Fibroblast of pulmonary artery (primary cell): Measurements from ENCODE around the gene RIOX2.
A peak's percentile ranks its signal among the peaks of the same experiment; 100 is the strongest.

Source experiments
- DNase-seq: peaks from one replicate; pipeline ENCODE4 v3.0.0-alpha.2; 2010; ENCODE audit warnings: low read depth
- H3K4me3 ChIP-seq: replicated peaks from 2 replicates; pipeline ENCODE4 v1.5.1; 2011; ENCODE audit warnings: low read depth, mild to moderate bottlenecking, control low read depth, low read length, moderate library complexity
- CTCF ChIP-seq: IDR thresholded peaks from 2 replicates; pipeline ENCODE4 v1.5.1; 2011; ENCODE audit warnings: mild to moderate bottlenecking, control low read depth, low read length, inconsistent platforms; ENCODE audit errors: missing control alignments

The RIOX2 gene

DNA sequence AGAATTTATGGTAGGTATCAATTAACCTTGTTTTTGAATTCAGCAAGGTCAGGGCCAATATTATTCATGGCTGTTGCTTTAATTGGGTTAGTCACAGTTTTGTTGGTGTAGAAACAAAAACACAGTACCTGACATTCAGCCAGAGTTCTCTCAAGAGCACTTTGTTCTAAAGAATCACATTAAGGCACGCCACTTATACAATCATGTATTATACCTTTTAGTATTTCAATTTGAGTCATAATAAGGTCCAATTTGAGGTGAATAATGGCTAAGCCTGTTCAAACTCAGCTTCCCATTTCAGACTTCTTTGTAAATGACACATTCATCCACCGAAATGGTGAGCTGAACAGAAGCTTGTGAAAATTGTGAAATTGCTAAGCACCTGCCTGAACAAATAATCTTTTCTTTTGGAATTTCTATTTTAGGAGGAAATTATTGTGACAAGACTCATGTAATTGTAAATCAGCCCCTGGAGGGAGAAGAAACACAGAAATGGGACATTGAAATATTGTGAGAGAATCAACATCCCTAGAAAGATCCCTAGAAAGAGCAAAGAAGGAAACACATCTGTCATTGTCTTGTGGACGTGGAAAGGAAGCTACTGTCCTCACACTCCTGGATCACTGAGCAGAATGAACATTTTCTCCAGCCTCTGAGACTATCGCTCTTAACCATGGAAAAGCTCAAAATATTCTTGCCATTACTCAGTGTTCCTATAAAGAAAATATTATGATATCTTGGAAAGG is 29.3 kb downstream of the RIOX2 start:
- no peak overlapping the region for H3K4me3 ChIP-seq
- no peak for DNase-seq
- TF ChIP-seq CTCF = no peak

- no peak overlapping the region for H3K4me3 ChIP-seq
- peak; percentile 26 for DNase-seq
- no peak for TF ChIP-seq CTCF
Measured at GRCh38 chr3:97940034-97940433, 32.2 kb downstream of the RIOX2 start.

DNA sequence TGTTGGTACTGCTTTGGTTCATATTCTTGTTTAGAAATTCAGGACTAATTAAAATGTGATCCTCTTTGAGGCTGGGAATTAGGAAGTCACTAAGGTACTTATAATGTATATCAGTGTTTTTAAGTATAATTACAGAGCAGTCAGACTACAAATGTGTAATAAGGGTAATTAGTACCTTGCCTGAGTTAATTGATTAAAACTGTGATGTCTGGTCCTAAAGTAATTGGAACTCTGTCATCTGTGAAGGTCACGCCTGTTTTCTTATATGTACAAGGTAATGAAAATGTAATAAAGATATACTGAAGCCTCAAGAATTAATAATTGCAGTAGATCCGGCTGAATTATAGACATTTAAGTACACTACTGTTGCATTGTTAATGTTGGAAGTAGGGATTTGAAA is 32.8 kb downstream of the RIOX2 start:
- no peak overlapping the region for H3K4me3 ChIP-seq
- no peak for TF ChIP-seq CTCF
- DNase-seq = no peak

GRCh38 chr3:97938444-97938843 is 33.8 kb downstream of the RIOX2 start:
- DNase-seq = peak; percentile 17
- no peak overlapping the region for H3K4me3 ChIP-seq
- no peak for TF ChIP-seq CTCF

DNA sequence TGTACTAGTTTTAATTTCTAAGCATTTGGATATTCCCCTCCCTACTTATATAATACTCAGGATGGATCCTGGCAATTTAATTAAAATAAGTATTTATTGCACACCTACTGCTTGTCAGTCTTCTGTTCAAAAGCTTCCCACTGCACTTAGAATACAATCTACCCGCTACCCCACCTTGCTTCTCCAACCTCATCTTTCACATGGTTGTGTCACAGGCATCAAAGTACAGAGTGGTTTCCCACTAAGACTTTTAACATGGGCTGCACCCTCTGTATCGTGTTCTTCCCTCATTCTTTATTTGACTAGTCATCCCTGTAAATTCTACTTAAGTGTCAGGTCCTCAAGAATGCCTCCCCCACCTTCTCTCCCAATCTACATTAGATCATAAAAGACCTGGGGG is 35.0 kb downstream of the RIOX2 start:
- TF ChIP-seq CTCF = no peak

DNA sequence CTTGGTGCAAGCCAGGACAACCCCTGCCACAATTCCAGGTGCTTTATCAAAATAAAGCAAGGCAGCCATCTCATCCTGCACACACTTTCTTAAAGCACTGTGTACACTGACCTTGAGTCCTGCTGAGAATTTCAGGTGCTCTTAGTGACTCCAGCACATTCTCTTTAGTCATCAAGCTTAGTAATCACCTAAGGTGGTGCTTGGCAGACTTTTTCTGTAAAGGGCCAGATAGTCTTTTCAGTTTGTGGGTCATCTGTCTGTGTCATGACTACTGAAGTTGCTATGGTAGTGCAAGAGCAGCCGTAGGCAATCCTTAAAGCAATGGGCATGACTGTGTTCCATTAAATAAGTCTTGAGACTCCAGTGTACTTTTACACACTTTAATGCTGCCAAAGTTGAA is 36.4 kb downstream of the RIOX2 start:
- no peak for TF ChIP-seq CTCF
- DNase-seq = no peak
- H3K4me3 ChIP-seq = no peak overlapping the region

More for the DNA sequence above, 35.0 kb downstream of the RIOX2 start:
- no peak for DNase-seq
- no peak overlapping the region for H3K4me3 ChIP-seq
